Fibroblast of villous mesenchyme (primary cell): ENCODE data around the gene TET3. TPM values are rescaled to one million over a fixed set of nuclear protein-coding genes. Genes with fewer than 3 reads are reported as not detected.

Experiments
- DNase-seq: peaks from one replicate; pipeline ENCODE4 v3.0.0-alpha.2; 2010; ENCODE audit warnings: low read depth
- H3K4me3 ChIP-seq: 2 replicates; pipeline ENCODE4 v1.5.1; 2011; ENCODE audit warnings: low read depth, mild to moderate bottlenecking, low read length
- CTCF ChIP-seq: IDR thresholded peaks from 2 replicates; pipeline ENCODE4 v1.5.1; 2012; ENCODE audit warnings: low read depth, mild to moderate bottlenecking, low read length; ENCODE audit not compliant: insufficient read depth
- total RNA-seq: library from RNA; depleted of rRNA; stranded (reverse); fragments of >200 nt; gene quantifications from 2 replicates; pipeline ENCODE4 v1.2.3, GENCODE V29; 2012

TET3 gene
- total RNA-seq, 1 donor, result 5.6 TPM

DNA sequence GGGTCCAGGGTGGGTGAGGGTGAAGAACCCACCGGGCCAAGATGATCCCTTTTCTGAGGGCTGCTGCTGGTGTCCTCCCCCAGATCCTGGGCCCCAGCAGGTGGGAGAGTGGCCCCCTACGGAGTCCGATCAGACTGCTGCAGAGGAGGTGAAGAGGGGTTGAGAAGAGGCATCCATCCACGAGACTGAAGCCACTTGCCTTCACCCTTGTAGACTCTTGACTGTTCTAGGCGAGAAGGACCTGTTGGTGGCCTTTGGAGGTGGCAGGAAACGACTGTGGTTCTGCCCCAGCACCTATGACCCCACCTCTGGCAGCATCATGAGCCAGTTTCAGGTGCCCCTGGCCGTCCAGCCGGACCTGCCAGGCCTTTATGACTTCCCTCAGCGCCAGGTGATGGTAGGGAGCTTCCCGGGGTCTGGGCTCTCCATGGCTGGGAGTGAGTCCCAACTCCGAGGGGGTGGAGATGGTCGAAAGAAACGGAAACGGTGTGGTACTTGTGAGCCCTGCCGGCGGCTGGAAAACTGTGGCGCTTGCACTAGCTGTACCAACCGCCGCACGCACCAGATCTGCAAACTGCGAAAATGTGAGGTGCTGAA is 1.5 kb downstream of the TET3 start:
- peak overlapping the region; percentile 64 for H3K4me3 ChIP-seq
- no peak for TF ChIP-seq CTCF
- no peak for DNase-seq

- TF ChIP-seq CTCF, result peak; percentile 39
- H3K4me3 ChIP-seq, result peak overlapping the region; percentile 23
- peak; percentile 53 for DNase-seq
Measured at GRCh38 chr2:73987109-73987947, 2.6 kb downstream of the TET3 start.

- H3K4me3 ChIP-seq, result peak overlapping the region; percentile 23
- TF ChIP-seq CTCF, result no peak
- DNase-seq, result no peak
Measured at GRCh38 chr2:73987948-73988700, 3.4 kb downstream of the TET3 start.

- no peak for TF ChIP-seq CTCF
- no peak for DNase-seq
Measured at GRCh38 chr2:73989972-73990371, 5.3 kb downstream of the TET3 start.

DNA sequence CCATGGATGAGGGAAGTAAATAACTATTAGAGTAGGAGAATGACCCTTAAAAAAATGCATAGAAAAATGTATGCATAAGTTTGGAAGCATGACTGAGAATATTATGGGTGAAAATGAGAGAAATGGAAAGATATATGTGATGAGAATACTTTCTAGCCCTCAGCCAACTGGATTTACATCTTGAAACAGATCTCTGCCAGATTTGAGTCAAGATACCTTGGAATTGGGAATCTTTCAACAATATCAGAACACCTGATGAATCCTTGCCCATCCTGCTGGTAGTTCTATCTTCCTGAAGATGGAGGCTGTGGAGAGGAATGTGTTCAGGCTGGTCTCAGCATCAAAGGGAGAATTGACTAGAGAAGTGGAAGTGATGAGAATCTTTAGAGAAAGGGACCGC is 5.8 kb downstream of the TET3 start:
- no peak for TF ChIP-seq CTCF
- no peak for DNase-seq
- H3K4me3 ChIP-seq, result no peak overlapping the region

More at GRCh38 chr2:73989972-73990371, 5.3 kb downstream of the TET3 start:
- no peak overlapping the region for H3K4me3 ChIP-seq

DNA sequence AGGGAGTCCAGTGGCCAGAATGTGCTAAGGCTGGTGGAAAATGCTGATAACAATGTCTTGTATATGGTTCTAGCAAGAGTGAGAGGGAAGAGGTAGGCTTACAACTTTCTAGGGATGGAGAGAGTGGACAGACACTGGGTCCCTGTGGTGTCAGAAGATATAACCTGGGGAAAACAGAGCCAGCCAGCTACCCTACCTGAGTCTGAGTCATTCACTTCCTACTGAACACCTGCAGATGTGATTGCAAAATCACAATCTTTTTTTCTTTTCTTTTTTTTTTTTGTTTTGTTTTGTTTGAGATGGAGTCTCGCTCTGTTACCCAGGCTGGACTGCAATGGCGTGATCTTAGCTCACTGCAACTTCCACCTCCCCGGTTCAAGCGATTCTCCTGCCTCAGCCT is 7.3 kb downstream of the TET3 start:
- no peak for DNase-seq
- TF ChIP-seq CTCF, result no peak
- no peak overlapping the region for H3K4me3 ChIP-seq
